Lung (tissue), 12 donors: ENCODE data around the gene SH3BGR. TPM values are rescaled to one million over a fixed set of nuclear protein-coding genes. Genes with fewer than 3 reads are reported as not detected.

Source experiments
- ATAC-seq: fragments of 200-7000 bp; cut with Tn5 transposase; one replicate; pipeline ENCODE4 v1.9.1; 2020; ENCODE audit warnings: moderate number of reproducible peaks; ENCODE audit not compliant: insufficient read depth, low FRiP score
- DNase-seq, 3 donors: peaks; one replicate each; pipeline ENCODE4 v3.0.0-alpha.2; 2013 to 2017
- H3K27ac ChIP-seq, 2 donors: one replicate each; pipeline ENCODE4 v1.5.1; 2013; ENCODE audit warnings: mild to moderate bottlenecking in 2 of 2, moderate library complexity in 2 of 2, control low read depth in 1 of 2, inconsistent platforms in 1 of 2, low read depth in 1 of 2, low read length in 1 of 2
- H3K27me3 ChIP-seq, 3 donors: one replicate each; pipeline ENCODE4 v1.5.1; 2013; ENCODE audit warnings: low read length in 2 of 3; ENCODE audit not compliant: control insufficient read depth in 3 of 3, insufficient read depth in 3 of 3
- H3K36me3 ChIP-seq, 4 donors: one replicate each; pipeline ENCODE4 v1.5.1; 2013; ENCODE audit warnings: low read length in 4 of 4, mild to moderate bottlenecking in 1 of 4, moderate library complexity in 1 of 4; ENCODE audit not compliant: control insufficient read depth in 4 of 4, insufficient read depth in 4 of 4
- H3K4me1 ChIP-seq, 5 donors: one replicate each; pipeline ENCODE4 v1.5.1; 2013; ENCODE audit warnings: low read length in 5 of 5, mild to moderate bottlenecking in 2 of 5, moderate library complexity in 1 of 5; ENCODE audit not compliant: control insufficient read depth in 5 of 5, insufficient read depth in 5 of 5
- H3K4me3 ChIP-seq: one replicate; pipeline ENCODE4 v1.5.1; 2013; ENCODE audit warnings: mild to moderate bottlenecking, control low read depth, moderate library complexity
- H3K9ac ChIP-seq, 2 donors: one replicate each; pipeline ENCODE4 v1.5.1; 2013; ENCODE audit warnings: low read length in 2 of 2, control low read depth in 1 of 2; ENCODE audit not compliant: insufficient read depth in 1 of 2
- H3K9me3 ChIP-seq, 4 donors: one replicate each; pipeline ENCODE4 v1.5.1; 2013; ENCODE audit warnings: low read length in 3 of 4, mild to moderate bottlenecking in 1 of 4, moderate library complexity in 1 of 4; ENCODE audit not compliant: control insufficient read depth in 4 of 4, insufficient read depth in 3 of 4
- WGBS, 2 donors: extraction: QIAGEN DNeasy Blood & Tissue Kit; methylation state at CpG; one replicate each; pipeline ENCODE4 v1.1.7; 2013; 5-methylcytosine and 5-hydroxymethylcytosine counted together
- polyA plus RNA-seq, 2 donors: library from polyadenylated mRNA; stranded (reverse); fragments of 200-250 nt; gene quantifications; one replicate each; pipeline ENCODE4 v1.2.1, GENCODE V29; 2013
- total RNA-seq, 2 donors: library from RNA; depleted of rRNA in 1 of 2; stranded (reverse); fragments of >200 nt in 1 of 2; gene quantifications; one replicate each; pipeline ENCODE4 v1.2.1, GENCODE V29; 2014 to 2021
- TF ChIP-seq, protein P1 (sequence below): IDR thresholded peaks from 2 replicates; pipeline ENCODE4 v1.5.1; 2012; ENCODE audit warnings: mild to moderate bottlenecking; ENCODE audit errors: control extremely low read depth, extremely low read depth
- donor health status: control.
- donor health status: control.
- donor health status: Bipolar disorder and iron deficiency.
- donor health status: healthy.
- donor health status: DM: yes; HTN: yes; CAD: no.

Gene SH3BGR
- total and polyA plus RNA-seq, 4 donors: 1.2 to 8.9 (median 3.2) TPM; not detected in 1

DNA sequence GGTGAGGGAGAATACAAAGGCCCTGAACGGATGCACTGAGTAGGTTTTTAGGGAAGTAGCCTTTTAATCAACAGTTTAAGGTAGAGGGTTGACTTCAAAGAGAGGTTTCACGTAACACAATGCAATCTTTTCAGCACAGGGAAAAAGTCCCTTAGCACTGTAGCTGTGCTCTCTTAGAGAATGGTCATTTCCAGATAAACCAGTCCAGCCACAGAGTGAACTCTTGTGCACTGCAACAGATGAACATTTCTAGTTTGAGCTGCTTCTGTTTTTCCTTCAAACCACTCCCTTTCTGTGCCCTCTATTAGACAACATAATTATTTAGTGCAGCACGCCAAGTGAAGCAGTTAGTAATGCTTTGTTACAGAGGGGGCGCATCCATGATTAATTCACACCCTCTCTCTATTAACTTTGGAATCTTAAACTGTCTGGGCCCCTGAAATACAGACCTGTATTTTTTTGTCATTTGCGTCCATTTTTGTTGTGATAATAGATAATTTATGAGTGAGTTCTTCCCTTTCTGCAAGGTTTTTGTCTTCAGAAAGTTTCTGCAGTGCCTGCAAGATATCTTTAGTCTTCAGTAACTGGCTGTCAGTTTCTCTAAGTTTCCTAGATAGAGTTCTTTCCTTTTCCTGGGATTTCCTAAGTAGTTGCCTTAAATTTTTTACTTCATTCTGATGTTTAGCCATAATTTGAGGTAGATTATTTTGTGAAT, 29.1 kb upstream of the SH3BGR start:
- Histone ChIP-seq H3K27me3 (no peaks in the 10 kb centered on the region), H3K27ac (no peak overlapping the region), H3K9ac (no peak overlapping the region), H3K4me3 (no peak overlapping the region), H3K9me3 (no peaks in the 10 kb centered on the region), H3K4me1 (peaks cover 0 to 7% (median 0%) of the 10 kb centered on the region in 5 donors), H3K36me3 (peaks cover 0 to 2% (median 0%) of the 10 kb centered on the region in 4 donors)
- ATAC-seq (no peak), DNase-seq (peak in 2 of 3 donors; percentile 39 to 69)
- WGBS, 2 donors: 74 to 76% methylated on average over 5 of the region's 5 CpGs
- TF ChIP-seq, protein P1, sequence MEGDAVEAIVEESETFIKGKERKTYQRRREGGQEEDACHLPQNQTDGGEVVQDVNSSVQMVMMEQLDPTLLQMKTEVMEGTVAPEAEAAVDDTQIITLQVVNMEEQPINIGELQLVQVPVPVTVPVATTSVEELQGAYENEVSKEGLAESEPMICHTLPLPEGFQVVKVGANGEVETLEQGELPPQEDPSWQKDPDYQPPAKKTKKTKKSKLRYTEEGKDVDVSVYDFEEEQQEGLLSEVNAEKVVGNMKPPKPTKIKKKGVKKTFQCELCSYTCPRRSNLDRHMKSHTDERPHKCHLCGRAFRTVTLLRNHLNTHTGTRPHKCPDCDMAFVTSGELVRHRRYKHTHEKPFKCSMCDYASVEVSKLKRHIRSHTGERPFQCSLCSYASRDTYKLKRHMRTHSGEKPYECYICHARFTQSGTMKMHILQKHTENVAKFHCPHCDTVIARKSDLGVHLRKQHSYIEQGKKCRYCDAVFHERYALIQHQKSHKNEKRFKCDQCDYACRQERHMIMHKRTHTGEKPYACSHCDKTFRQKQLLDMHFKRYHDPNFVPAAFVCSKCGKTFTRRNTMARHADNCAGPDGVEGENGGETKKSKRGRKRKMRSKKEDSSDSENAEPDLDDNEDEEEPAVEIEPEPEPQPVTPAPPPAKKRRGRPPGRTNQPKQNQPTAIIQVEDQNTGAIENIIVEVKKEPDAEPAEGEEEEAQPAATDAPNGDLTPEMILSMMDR: no peak

DNA sequence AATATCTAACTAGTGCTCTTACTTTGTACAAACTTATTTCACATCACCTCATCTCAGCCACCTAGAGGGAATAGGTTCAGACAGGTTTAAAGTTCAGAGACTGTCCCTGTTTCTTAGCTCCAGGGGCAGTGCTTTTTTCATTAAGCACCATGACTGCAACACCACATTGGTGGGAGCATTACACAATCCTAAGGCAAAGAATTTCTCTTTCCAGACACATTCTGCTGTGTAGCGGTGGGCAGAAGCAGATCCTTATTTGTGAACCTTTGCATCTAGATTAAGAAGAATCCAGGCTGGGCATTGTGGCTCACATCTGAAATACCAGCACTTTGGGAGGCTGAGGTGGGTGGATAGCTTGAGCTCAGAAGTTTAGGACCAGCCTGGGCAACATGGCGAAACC, 22.3 kb upstream of the SH3BGR start:
- TF ChIP-seq, protein P1: no peak

DNA sequence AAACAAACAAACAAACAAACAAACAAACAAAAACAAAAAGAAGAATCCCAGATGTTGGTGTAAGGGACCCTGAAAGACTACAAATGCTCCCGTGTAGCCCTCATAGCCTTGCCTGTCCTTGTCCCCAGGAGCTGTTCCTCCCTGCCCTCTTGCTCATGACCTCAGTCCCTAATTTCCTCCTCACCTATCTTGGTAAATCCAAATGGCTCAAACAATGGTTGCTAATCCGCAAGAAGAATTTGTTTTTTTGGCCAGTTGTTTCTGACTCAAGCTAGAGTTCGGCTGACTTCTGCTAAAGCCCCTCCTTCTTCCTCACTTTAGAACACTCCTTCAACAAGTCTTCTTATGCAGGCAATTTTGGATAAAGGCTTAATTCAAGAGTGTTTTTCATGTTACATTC, 21.8 kb upstream of the SH3BGR start:
- Histone ChIP-seq H3K36me3 (peaks cover 0 to 2% (median 0%) of the 10 kb centered on the region in 4 donors), H3K27ac (no peak overlapping the region), H3K9me3 (no peaks in the 10 kb centered on the region), H3K4me1 (peaks cover 0 to 1% (median 0%) of the 10 kb centered on the region in 5 donors), H3K9ac (no peak overlapping the region), H3K27me3 (no peaks in the 10 kb centered on the region), H3K4me3 (no peak overlapping the region)
- TF ChIP-seq, protein P1: no peak
- ATAC-seq (no peak), DNase-seq (no peak)
- 80 to 89% methylated on average over 3 of the region's 3 CpGs for WGBS, 2 donors

More for the DNA sequence above, 22.3 kb upstream of the SH3BGR start:
- 44 to 75% methylated on average over 2 of the region's 2 CpGs for WGBS, 2 donors
- Histone ChIP-seq H3K27ac (no peak overlapping the region), H3K9me3 (no peaks in the 10 kb centered on the region), H3K27me3 (no peaks in the 10 kb centered on the region), H3K9ac (no peak overlapping the region), H3K4me1 (peaks cover 0 to 1% (median 0%) of the 10 kb centered on the region in 5 donors), H3K4me3 (no peak overlapping the region), H3K36me3 (peaks cover 0 to 2% (median 0%) of the 10 kb centered on the region in 4 donors)
- ATAC-seq (no peak), DNase-seq (no peak)

DNA sequence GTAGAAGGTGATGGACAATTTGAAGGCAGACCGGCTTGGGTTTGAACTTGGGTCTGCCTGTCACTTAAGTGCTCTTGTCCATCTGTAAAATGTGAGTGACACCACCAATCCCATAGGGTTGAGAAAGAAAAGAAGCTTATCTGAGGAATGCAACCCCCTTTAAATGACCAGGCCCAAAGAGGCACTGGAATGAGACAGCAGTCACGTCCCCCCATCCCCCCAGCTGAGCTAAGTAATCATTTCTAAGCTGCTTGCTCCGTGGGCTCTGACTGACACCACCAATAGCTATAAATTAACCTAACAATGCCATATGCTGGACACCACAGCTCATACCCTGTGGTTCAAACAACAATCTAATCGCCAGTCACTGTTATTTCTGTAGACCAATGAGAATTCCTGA, 21.3 kb upstream of the SH3BGR start:
- no peaks in the 10 kb centered on the region for H3K27me3 ChIP-seq
- TF ChIP-seq, protein P1: no peak
- H3K9ac ChIP-seq: no peak overlapping the region
- no peaks in the 10 kb centered on the region for H3K9me3 ChIP-seq
- H3K4me3 ChIP-seq: no peak overlapping the region
- WGBS, 2 donors: 58 to 71% methylated on average over 4 of the region's 4 CpGs
- no peak overlapping the region for H3K27ac ChIP-seq
- ATAC-seq: no peak
- DNase-seq: no peak
- H3K36me3 ChIP-seq: peaks cover 0 to 2% (median 0%) of the 10 kb centered on the region in 4 donors
- H3K4me1 ChIP-seq: peaks cover 0 to 1% (median 0%) of the 10 kb centered on the region in 5 donors
